H1 (cell line): Measurements from ENCODE around the gene GMIP. TPM values are rescaled to one million over a fixed set of nuclear protein-coding genes. Genes with fewer than 3 reads are reported as not detected.

Experiments used
- CTCF ChIA-PET: fragments of 300-600 bp; sonication (Branson Sonifier 250); formaldehyde crosslinking; loops from one replicate; lab custom pipeline; 2021; ENCODE audit not compliant: partially characterized antibody; lab: Charles Lee
- POLR2A ChIA-PET: fragments of 300-600 bp; sonication (Branson Sonifier 250); formaldehyde crosslinking; loops from one replicate; lab custom pipeline; 2021; ENCODE audit warnings: inconsistent platforms; ENCODE audit not compliant: partially characterized antibody; lab: Charles Lee
- DNase-seq, 2 experiments: peaks; one replicate each; pipeline versions ENCODE4 v3.0.0 to v3.0.0-alpha.2; 2010 to 2022; ENCODE audit warnings: low spot score in 2 of 2, low read depth in 1 of 2, mixed read lengths in 1 of 2
- FAIRE-seq: peaks from 2 replicates; lab custom pipeline; 2011; peaks lifted over from hg19 to GRCh38; lab: Jason Lieb, UNC
- H2AFZ ChIP-seq: 2 replicates; pipeline ENCODE4 v1.8.1; 2012; ENCODE audit warnings: low read length, inconsistent platforms
- H2AK5ac ChIP-seq: 2 replicates; pipeline ENCODE4 v1.6.1; 2013; ENCODE audit warnings: low read depth, low read length
- H2BK120ac ChIP-seq: replicated peaks from 2 replicates; pipeline ENCODE3; 2013; ENCODE audit warnings: low read depth, low read length, inconsistent platforms
- H2BK12ac ChIP-seq: 2 replicates; pipeline ENCODE4 v1.6.1; 2013; ENCODE audit warnings: low read depth, low read length
- H2BK15ac ChIP-seq: 2 replicates; pipeline ENCODE4 v1.6.1; 2013; ENCODE audit warnings: low read length
- H2BK20ac ChIP-seq: 2 replicates; pipeline ENCODE4 v1.6.1; 2013; ENCODE audit warnings: low read length
- H2BK5ac ChIP-seq: 2 replicates; pipeline ENCODE4 v1.6.1; 2013; ENCODE audit warnings: low read depth, low read length
- H3K14ac ChIP-seq: 2 replicates; pipeline ENCODE4 v1.6.1; 2013; ENCODE audit warnings: inconsistent platforms; ENCODE audit not compliant: insufficient read length
- H3K18ac ChIP-seq: 2 replicates; pipeline ENCODE4 v1.6.1; 2013; ENCODE audit warnings: low read length; ENCODE audit errors: extremely low read depth
- H3K23ac ChIP-seq: 2 replicates; pipeline ENCODE4 v1.6.1; 2013; ENCODE audit warnings: inconsistent platforms; ENCODE audit not compliant: insufficient read length
- H3K23me2 ChIP-seq: 2 replicates; pipeline ENCODE4 v1.6.1; 2013; ENCODE audit warnings: low read depth, low read length
- H3K27ac ChIP-seq: 2 replicates; pipeline ENCODE4 v1.6.1; 2011; ENCODE audit warnings: low read depth, low read length, inconsistent platforms
- H3K27me3 ChIP-seq, 4 experiments: replicated peaks in 1 of 4; 1 replicate in 1 of 4; 2 replicates in 3 of 4; pipeline versions ENCODE4 v1.6.1 to v1.8.1; 2011 to 2013; ENCODE audit warnings: low read length in 3 of 4, mild to moderate bottlenecking in 3 of 4, inconsistent platforms in 2 of 4, mixed read lengths in 2 of 4, moderate library complexity in 1 of 4; ENCODE audit not compliant: control insufficient read depth in 3 of 4, insufficient read depth in 3 of 4; ENCODE audit errors: extremely low read depth in 1 of 4
- H3K36me3 ChIP-seq, 4 experiments: 2 replicates each; pipeline versions ENCODE4 v1.6.1 to v1.8.1; 2011 to 2013; ENCODE audit warnings: mild to moderate bottlenecking in 4 of 4, low read length in 3 of 4, moderate library complexity in 2 of 4, control low read depth in 1 of 4, inconsistent platforms in 1 of 4; ENCODE audit not compliant: insufficient read depth in 4 of 4, control insufficient read depth in 2 of 4
- H3K4ac ChIP-seq: replicated peaks from 2 replicates; pipeline ENCODE3; 2013; ENCODE audit warnings: low read length, low read depth, mixed read lengths, inconsistent platforms; ENCODE audit not compliant: insufficient read length
- H3K4me1 ChIP-seq, 4 experiments: replicated peaks in 1 of 4; 1 replicate in 1 of 4; 2 replicates in 3 of 4; pipeline versions ENCODE4 v1.6.1 to v1.8.1; 2011 to 2013; ENCODE audit warnings: low read length in 3 of 4, inconsistent platforms in 2 of 4, mixed read lengths in 1 of 4; ENCODE audit not compliant: insufficient read depth in 4 of 4, control insufficient read depth in 3 of 4
- H3K4me2 ChIP-seq, 2 experiments: 2 replicates each; pipeline versions ENCODE4 v1.6.1 to v1.8.1; 2011 to 2013; ENCODE audit warnings: low read depth in 2 of 2, low read length in 2 of 2, control low read depth in 1 of 2, inconsistent platforms in 1 of 2, mild to moderate bottlenecking in 1 of 2; ENCODE audit not compliant: insufficient read depth in 1 of 2
- H3K4me3 ChIP-seq, 4 experiments: fragments of 200-600, 300-600 bp in 1 of 4; sonication (generic), shearing (Covaris generic), sonication (Bioruptor Twin) in 1 of 4; 2 replicates each; pipeline versions ENCODE4 v1.5.1 to v1.8.1; 2011 to 2016; ENCODE audit warnings: low read length in 4 of 4, low read depth in 3 of 4, control low read depth in 2 of 4, inconsistent platforms in 2 of 4, mild to moderate bottlenecking in 2 of 4, mixed read lengths in 1 of 4, moderate library complexity in 1 of 4; ENCODE audit not compliant: insufficient read depth in 2 of 4; ENCODE audit errors: extremely low read depth in 1 of 4
- H3K56ac ChIP-seq: replicated peaks from 2 replicates; pipeline ENCODE3; 2013; ENCODE audit warnings: low read depth, mild to moderate bottlenecking, mixed read lengths, low read length, inconsistent platforms; ENCODE audit not compliant: insufficient read length
- H3K79me1 ChIP-seq: 2 replicates; pipeline ENCODE4 v1.6.1; 2013; ENCODE audit warnings: low read depth, low read length, control low read depth
- H3K79me2 ChIP-seq, 2 experiments: 2 replicates each; pipeline versions ENCODE4 v1.6.1 to v1.8.1; 2012 to 2013; ENCODE audit warnings: low read length in 2 of 2, mild to moderate bottlenecking in 2 of 2, inconsistent platforms in 1 of 2; ENCODE audit not compliant: insufficient read depth in 2 of 2, control insufficient read depth in 1 of 2
- H3K9ac ChIP-seq, 4 experiments: replicated peaks in 1 of 4; 1 replicate in 1 of 4; 2 replicates in 3 of 4; pipeline versions ENCODE4 v1.6.1 to v1.8.1; 2011 to 2013; ENCODE audit warnings: low read depth in 3 of 4, low read length in 3 of 4, control low read depth in 2 of 4, mild to moderate bottlenecking in 2 of 4, moderate library complexity in 2 of 4, inconsistent platforms in 1 of 4; ENCODE audit errors: extremely low read depth in 1 of 4
- H3K9me3 ChIP-seq, 2 experiments: 2 replicates each; pipeline versions ENCODE4 v1.6.1 to v1.8.1; 2012 to 2013; ENCODE audit warnings: mild to moderate bottlenecking in 2 of 2, moderate library complexity in 2 of 2, control low read depth in 1 of 2, inconsistent platforms in 1 of 2, low read depth in 1 of 2, low read length in 1 of 2, mixed read lengths in 1 of 2; ENCODE audit not compliant: insufficient read depth in 2 of 2
- H4K20me1 ChIP-seq, 2 experiments: replicated peaks in 1 of 2; 2 replicates each; pipeline versions ENCODE3 to v1.8.1; 2011 to 2013; ENCODE audit warnings: inconsistent platforms in 2 of 2, low read length in 2 of 2, mild to moderate bottlenecking in 1 of 2; ENCODE audit not compliant: insufficient read depth in 2 of 2, control insufficient read depth in 1 of 2
- H4K5ac ChIP-seq: 2 replicates; pipeline ENCODE4 v1.6.1; 2013; ENCODE audit warnings: low read length, low read depth, mixed read lengths, inconsistent platforms; ENCODE audit not compliant: insufficient read length
- H4K8ac ChIP-seq: 2 replicates; pipeline ENCODE4 v1.8.0; 2013; ENCODE audit warnings: mild to moderate bottlenecking, moderate library complexity, low read length, inconsistent platforms; ENCODE audit not compliant: insufficient read depth; ENCODE audit errors: extremely low read depth
- H4K91ac ChIP-seq: replicated peaks from 2 replicates; pipeline ENCODE3; 2013; ENCODE audit warnings: low read length, mixed read lengths, inconsistent platforms; ENCODE audit not compliant: insufficient read length
- BCL11A ChIP-seq, 2 experiments: IDR thresholded peaks; one replicate each; pipeline ENCODE4 v1.6.1; 2011; ENCODE audit warnings: low read depth in 2 of 2, low read length in 2 of 2, mild to moderate bottlenecking in 2 of 2
- CEBPB ChIP-seq: IDR thresholded peaks from 2 replicates; pipeline ENCODE4 v1.6.1; 2012; ENCODE audit warnings: low read depth, low read length
- NRF1 ChIP-seq: IDR thresholded peaks from 2 replicates; pipeline ENCODE4 v1.6.1; 2011; ENCODE audit warnings: mild to moderate bottlenecking, low read depth, low read length, improper control_type of control experiment
- POLR2AphosphoS5 ChIP-seq: IDR thresholded peaks from 2 replicates; pipeline ENCODE4 v1.6.1; 2011; ENCODE audit warnings: low read depth, low read length
- RAD21 ChIP-seq, 2 experiments: IDR thresholded peaks in 1 of 2; conservative IDR thresholded peaks in 1 of 2; 2 replicates each; pipeline ENCODE4 v1.6.1; 2011; ENCODE audit warnings: low read depth in 2 of 2, low read length in 2 of 2, improper control_type of control experiment in 1 of 2, inconsistent platforms in 1 of 2, mild to moderate bottlenecking in 1 of 2, moderate library complexity in 1 of 2
- RXRA ChIP-seq: IDR thresholded peaks from 2 replicates; pipeline ENCODE4 v1.6.1; 2011; ENCODE audit warnings: low read depth, mild to moderate bottlenecking, low read length, moderate library complexity; ENCODE audit not compliant: insufficient read depth
- SUZ12 ChIP-seq: fragments of 200-600 bp; sonication (generic); IDR thresholded peaks from 2 replicates; pipeline ENCODE4 v1.6.1; 2012; ENCODE audit warnings: mild to moderate bottlenecking, inconsistent platforms, low read length, moderate library complexity, mixed read lengths
- TAF1 ChIP-seq: IDR thresholded peaks from 2 replicates; pipeline ENCODE4 v1.6.1; 2011; ENCODE audit warnings: mild to moderate bottlenecking, low read depth, low read length
- TAF7 ChIP-seq: optimal IDR thresholded peaks from 2 replicates; pipeline ENCODE3; 2011; ENCODE audit warnings: low read depth, mild to moderate bottlenecking, inconsistent platforms, low read length, moderate library complexity, borderline replicate concordance
- TCF12 ChIP-seq: IDR thresholded peaks from 2 replicates; pipeline ENCODE4 v1.6.1; 2011; ENCODE audit warnings: low read depth, mild to moderate bottlenecking, low read length
- WGBS, 2 experiments: shearing (Covaris generic) in 1 of 2; methylation state at CpG; one replicate each; pipeline versions ENCODE4 v1.1.6 to v1.1.7; 2013 to 2015; ENCODE audit warnings: low lambda C conversion rate in 2 of 2, mixed read lengths in 2 of 2, inconsistent platforms in 1 of 2, low coverage in 1 of 2, missing lambda C conversion rate in 1 of 2; ENCODE audit not compliant: insufficient replicate concordance in 2 of 2, insufficient coverage in 1 of 2, insufficient read length in 1 of 2; ENCODE audit errors: extremely low coverage in 1 of 2, missing lambda C conversion rate in 1 of 2; 5-methylcytosine and 5-hydroxymethylcytosine counted together
- polyA plus RNA-seq, 7 experiments: library from polyadenylated mRNA; depleted of rRNA in 3 of 7; stranded (reverse) in 5 of 7; unstranded in 2 of 7; fragments of >200 nt in 5 of 7; fragments of 200-250 nt in 2 of 7; gene quantifications; 1 replicate in 5 of 7; 2 replicates in 1 of 7; 4 replicates in 1 of 7; pipeline versions ENCODE4 v1.2.1 to v1.2.3, GENCODE V29; 2011 to 2013; ENCODE audit warnings: missing spikeins in 2 of 7, mixed read lengths in 2 of 7
- total RNA-seq: library from RNA; stranded (reverse); fragmentation: NEBNext Ultra II Directional; extraction: Animal tissue kit (Norgen Biotek cat#: 25700); gene quantifications from 2 replicates; pipeline ENCODE4 v1.2.1, GENCODE V29; 2021
- TF ChIP-seq, protein P1 (sequence below), 3 experiments: IDR thresholded peaks; 1 replicate in 2 of 3; 2 replicates in 1 of 3; pipeline versions ENCODE4 v1.5.1 to v1.6.1; 2011; ENCODE audit warnings: low read length in 3 of 3, mild to moderate bottlenecking in 3 of 3, inconsistent platforms in 2 of 3, low read depth in 1 of 3, moderate library complexity in 1 of 3; ENCODE audit not compliant: insufficient read depth in 1 of 3; ENCODE audit errors: control extremely low read depth in 1 of 3

The GMIP gene
- total and polyA plus RNA-seq, 2 of the 8 experiments (the other 6 are each of a cell fraction or from before 2014, with no cell fraction given), result 5.7 to 18.1 TPM

GRCh38 chr19:19677579-19677978, 34.1 kb upstream of the GMIP start:
- H3K79me1 ChIP-seq, result peaks cover 8% of the 10 kb centered on the region
- H3K14ac ChIP-seq, result no peak overlapping the region
- FAIRE-seq, result no peak
- 90% methylated on average over 7 of the region's 7 CpGs; no CpG with 5 or more reads in 1 of the 2 experiments for WGBS, 2 experiments
- H3K23me2 ChIP-seq, result no peaks in the 10 kb centered on the region
- no peak overlapping the region for H3K56ac ChIP-seq
- H3K4me3 ChIP-seq, result no peak overlapping the region
- ChIA-PET CTCF (no interaction called here), POLR2A (interaction anchor here (1.1 to 3.1 kb wide), 4 partner anchors 7 to 56 kb away, joined by 3 to 7 read pairs (median 3); partner anchors contain the start of genes ZNF101 and ZNF14)
- no peaks in the 10 kb centered on the region for H3K4me1 ChIP-seq
- H3K36me3 ChIP-seq, result peaks cover 17 to 68% (median 38%) of the 10 kb centered on the region in 4 experiments
- H3K4ac ChIP-seq, result no peak overlapping the region
- H3K27me3 ChIP-seq, result no peaks in the 10 kb centered on the region
- H4K5ac ChIP-seq, result no peak overlapping the region
- H2BK120ac ChIP-seq, result no peak overlapping the region
- H4K8ac ChIP-seq, result no peak overlapping the region
- peaks cover 2 to 6% of the 10 kb centered on the region in 2 experiments for H4K20me1 ChIP-seq
- no peak overlapping the region for H3K18ac ChIP-seq
- H2BK12ac ChIP-seq, result no peak overlapping the region
- H2AFZ ChIP-seq, result no peak overlapping the region
- H3K79me2 ChIP-seq, result peaks cover 3 to 43% of the 10 kb centered on the region in 2 experiments
- H3K4me2 ChIP-seq, result no peak overlapping the region
- H3K23ac ChIP-seq, result no peak overlapping the region
- no peak for DNase-seq
- H2BK5ac ChIP-seq, result no peak overlapping the region
- H3K27ac ChIP-seq, result no peak overlapping the region
- no peak overlapping the region for H4K91ac ChIP-seq
- H3K9ac ChIP-seq, result no peak overlapping the region
- no peak overlapping the region for H2BK20ac ChIP-seq
- no peak overlapping the region for H2AK5ac ChIP-seq
- no peak overlapping the region for H2BK15ac ChIP-seq
- no peaks in the 10 kb centered on the region for H3K9me3 ChIP-seq
- TF ChIP-seq POLR2AphosphoS5 (no peak), RAD21 (IDR thresholded peaks at IDR 0.05 in 1 of 2, conservative IDR thresholded peaks at IDR 0.05 in 1 of 2; ENCODE audit: low read depth in 2 of 2, low read length in 2 of 2) (no peak), TAF7 (no peak), BCL11A (IDR thresholded peaks at IDR 0.05; ENCODE audit: low read depth in 2 of 2, low read length in 2 of 2) (no peak), TAF1 (no peak), RXRA (no peak), TCF12 (no peak), CEBPB (no peak), NRF1 (no peak), SUZ12 (no peak)
- TF ChIP-seq, protein P1, sequence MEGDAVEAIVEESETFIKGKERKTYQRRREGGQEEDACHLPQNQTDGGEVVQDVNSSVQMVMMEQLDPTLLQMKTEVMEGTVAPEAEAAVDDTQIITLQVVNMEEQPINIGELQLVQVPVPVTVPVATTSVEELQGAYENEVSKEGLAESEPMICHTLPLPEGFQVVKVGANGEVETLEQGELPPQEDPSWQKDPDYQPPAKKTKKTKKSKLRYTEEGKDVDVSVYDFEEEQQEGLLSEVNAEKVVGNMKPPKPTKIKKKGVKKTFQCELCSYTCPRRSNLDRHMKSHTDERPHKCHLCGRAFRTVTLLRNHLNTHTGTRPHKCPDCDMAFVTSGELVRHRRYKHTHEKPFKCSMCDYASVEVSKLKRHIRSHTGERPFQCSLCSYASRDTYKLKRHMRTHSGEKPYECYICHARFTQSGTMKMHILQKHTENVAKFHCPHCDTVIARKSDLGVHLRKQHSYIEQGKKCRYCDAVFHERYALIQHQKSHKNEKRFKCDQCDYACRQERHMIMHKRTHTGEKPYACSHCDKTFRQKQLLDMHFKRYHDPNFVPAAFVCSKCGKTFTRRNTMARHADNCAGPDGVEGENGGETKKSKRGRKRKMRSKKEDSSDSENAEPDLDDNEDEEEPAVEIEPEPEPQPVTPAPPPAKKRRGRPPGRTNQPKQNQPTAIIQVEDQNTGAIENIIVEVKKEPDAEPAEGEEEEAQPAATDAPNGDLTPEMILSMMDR (IDR thresholded peaks at IDR 0.05; ENCODE audit: control extremely low read depth in 1 of 3, insufficient read depth in 1 of 3, low read depth in 1 of 3, low read length in 3 of 3), result no peak
